Stimulated activated CD8-positive, alpha-beta memory T cell treated with anti-CD3 and anti-CD28 coated beads, Interleukin-12 subunit alpha, Interleukin-12 subunit beta, amount 100 ng/mL, for 24 hours (primary cell): ENCODE data around the gene FAM53B.
"Not testable (repeated sequence)": the region's sequence is repeated elsewhere in the genome, so short reads cannot be mapped to it uniquely, and the experiment has no call there.

Experiments used
- DNase-seq: peaks from one replicate; pipeline ENCODE4 v3.0.0-alpha.2; 2020; ENCODE audit errors: extremely low read depth

FAM53B gene

DNA sequence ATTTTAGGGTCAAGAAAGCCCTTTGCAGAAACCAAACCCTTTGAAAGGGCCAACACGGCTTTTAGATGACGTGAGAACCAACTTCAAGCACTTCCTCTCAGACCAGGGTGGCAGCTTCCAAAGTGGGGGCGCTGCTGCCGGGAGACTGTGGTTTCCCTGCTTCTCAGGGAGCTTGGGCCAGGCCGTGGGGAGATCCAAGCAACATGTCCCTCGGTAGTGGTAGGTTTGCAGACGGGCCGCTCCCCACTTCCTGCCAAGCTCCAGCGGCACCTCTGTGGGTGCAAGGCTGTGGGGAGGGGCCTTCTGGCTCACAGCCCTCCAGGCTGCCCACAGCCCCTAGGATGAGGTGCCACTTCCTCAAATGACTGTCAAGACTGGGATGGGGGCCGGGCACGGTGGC, 132.4 kb downstream of the FAM53B start:
- DNase-seq = no peak

DNA sequence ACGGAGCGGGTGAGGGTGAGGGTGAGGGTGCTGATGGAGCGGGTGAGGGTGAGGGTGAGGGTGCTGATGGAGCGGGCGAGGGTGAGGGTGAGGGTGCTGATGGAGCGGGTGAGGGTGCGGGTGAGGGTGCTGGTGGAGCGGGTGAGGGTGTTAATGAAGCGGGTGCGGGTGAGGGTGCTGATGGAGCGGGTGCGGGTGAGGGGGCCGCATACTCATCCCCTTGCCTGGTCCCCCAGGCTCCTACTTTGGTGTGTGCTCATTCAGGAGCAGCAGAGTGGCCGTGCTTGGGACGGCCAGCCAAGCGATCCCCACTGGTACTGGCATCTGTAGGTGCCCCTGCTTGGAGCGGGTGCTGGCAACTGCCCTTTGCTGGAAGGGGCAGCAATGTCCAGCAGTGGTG, 133.3 kb downstream of the FAM53B start:
- DNase-seq = not testable (repeated sequence)

DNA sequence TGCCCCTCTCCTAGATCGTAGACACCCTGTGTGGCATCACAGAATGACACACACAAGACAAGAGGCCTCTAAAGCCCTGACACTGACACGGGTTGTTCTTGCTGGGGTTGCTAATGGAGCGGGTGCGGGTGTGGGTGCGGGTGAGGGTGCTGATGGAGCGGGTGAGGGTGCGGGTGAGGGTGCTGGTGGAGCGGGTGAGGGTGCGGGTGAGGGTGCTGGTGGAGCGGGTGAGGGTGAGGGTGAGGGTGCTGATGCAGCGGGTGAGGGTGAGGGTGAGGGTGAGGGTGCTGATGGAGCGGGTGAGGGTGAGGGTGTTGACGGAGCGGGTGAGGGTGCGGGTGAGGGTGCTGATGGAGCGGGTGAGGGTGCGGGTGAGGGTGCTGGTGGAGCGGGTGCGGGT, 134.0 kb downstream of the FAM53B start:
- DNase-seq = not testable (repeated sequence)

GRCh38 chr10:124609698-124610097, 134.5 kb downstream of the FAM53B start:
- DNase-seq = no peak

GRCh38 chr10:124608093-124608721, 136.0 kb downstream of the FAM53B start:
- no peak for DNase-seq

DNA sequence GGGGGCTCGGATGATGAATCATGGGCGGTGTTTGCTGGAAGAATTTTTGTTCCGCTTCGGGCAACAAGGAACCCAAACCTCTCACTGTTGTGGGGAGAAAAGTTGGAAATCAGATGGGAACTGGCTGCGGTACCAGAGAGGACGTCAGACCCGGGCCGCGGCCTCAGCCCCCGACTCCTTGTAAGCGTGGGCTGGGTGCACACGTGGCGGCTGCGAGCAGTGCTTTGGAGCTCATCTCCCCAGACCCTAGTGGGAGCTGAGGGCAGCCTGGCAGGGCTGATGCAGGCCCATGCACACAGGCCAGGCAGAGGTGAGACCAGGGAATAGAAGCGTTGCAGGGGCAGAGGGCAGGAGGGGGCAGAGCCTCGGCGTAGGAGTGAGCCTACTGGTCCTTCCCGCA, 136.5 kb downstream of the FAM53B start:
- DNase-seq = no peak

GRCh38 chr10:124606822-124607221, 137.4 kb downstream of the FAM53B start:
- DNase-seq = no peak

DNA sequence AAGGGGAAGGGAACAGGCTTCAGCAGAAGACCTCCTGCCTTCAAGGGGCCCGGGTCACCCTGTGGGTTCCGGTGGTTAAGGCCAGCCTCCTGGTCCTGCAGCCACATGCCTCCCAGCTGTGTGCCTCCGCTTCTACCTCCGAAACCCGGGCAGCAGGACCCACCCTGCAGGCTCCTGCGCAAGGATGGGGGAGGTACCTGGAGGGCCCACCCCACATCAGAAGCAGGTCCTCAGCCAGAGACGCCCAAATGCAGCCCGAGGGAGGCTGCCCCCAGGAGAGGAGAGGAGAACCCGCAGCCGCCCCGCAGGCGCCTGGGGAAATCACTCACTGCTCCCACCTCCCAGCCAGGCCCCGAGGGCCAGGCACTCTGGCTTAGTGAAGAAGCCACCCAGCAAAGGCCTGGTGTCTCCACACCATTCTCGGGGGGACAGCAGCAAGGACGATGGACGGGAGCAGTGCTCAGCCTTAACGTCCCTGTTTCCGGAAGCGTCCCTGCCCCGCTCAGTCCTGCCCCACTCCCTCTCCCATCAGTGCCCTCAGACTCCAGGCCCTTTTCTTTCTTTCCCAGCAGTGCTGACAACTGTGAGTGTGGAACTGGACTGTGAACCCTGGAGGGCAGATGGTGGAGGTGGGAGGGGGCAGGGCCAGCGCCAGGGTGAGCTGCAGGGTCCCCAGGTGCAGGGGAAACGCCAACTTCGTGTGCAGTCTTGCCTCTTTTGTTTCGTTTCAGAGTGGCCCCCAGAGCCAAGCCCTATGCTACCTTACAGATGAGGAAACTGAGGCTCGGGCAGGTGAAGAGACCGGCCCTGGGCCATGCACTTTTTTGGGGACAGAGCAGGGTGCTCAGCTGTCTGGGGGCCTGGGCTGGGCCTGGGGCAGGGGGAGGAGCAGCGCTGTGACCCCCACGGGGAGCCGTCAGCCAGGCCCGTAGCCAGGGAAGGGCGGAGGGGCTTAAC, 138.0 kb downstream of the FAM53B start:
- no peak for DNase-seq

- no peak for DNase-seq
These were observed 138.7 kb downstream of the FAM53B start for GRCh38 chr10:124605481-124605855.

DNA sequence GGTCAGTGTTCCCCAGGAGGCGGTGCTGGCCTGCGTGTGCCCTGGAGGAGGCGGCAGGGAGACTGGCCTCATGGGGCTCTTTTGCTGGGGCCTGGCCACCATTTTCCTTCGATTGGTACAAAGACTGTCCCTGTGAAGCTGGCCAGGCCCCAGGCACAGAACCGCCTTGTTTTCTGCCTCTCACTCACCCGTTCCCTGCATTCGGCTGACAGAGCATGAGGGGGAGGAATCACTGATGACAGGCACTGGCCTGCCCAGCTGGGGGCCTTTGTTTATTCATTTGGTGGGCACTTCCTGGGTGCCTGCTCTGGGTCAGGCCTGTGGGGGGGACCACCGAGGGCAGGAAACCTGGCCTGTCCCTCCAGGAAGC, 139.2 kb downstream of the FAM53B start:
- no peak for DNase-seq

- DNase-seq = no peak
These were observed 139.8 kb downstream of the FAM53B start for GRCh38 chr10:124604214-124605000.

- no peak for DNase-seq
These were observed 140.6 kb downstream of the FAM53B start for GRCh38 chr10:124603376-124604213.

- no peak for DNase-seq
These were observed 141.4 kb downstream of the FAM53B start for GRCh38 chr10:124602646-124603365.

DNA sequence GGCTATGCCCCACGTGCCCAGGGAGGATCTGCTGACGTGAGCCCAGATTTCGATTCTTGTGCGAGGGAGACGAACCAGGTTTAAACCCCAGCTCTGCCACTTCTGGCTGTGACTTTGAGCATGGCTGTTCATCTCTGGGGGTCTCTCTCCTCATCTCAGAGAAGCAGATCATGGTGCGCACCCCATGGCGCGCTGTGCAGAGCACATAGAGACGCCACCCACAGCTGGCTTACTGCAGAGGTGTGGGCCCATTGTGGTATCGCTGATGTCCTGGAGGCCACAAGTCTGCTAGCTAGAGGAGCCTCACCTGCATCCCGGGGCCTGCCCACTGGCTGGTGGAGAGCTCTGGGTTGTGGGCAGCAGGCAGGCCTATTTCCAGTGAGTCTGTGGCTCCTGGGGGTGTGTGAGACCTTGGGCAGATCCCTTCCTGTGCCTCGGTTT, 142.0 kb downstream of the FAM53B start:
- DNase-seq = no peak

DNA sequence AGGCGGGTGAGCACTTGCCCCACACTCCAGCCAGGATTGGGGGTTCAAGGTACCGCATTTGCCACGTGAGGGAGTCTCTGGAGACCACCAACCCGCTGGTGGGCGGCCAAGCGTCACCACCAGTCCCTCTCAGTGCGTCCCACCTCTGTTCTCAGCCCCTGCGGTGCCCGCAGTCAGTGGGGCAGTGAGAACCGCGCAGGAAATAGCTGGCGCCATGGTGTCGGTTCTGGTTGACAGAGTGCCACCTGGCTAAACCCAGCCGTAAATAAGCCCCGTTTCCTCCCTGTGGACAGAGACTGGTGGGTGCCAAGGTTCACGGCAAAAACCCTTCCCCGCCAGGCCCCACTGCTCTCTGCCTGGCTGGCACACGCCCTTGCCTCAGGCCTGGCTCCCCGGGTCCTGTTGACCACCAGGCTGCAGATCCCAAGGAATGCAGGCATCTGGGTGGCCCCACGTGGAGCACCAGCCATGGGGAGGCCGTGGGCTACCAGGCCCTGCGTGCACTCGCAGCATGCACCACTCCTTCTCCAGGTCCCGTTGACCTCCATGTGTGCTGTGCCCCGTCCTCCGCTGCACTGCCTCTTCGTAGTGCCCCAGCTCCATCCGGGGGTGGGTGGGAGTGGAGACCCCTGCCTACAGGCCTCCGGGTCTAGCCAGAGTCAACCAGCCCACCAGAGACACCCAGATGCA, 142.6 kb downstream of the FAM53B start:
- DNase-seq = no peak

GRCh38 chr10:124601016-124601415, 143.2 kb downstream of the FAM53B start:
- no peak for DNase-seq

GRCh38 chr10:124600051-124600880, 143.9 kb downstream of the FAM53B start:
- no peak for DNase-seq

- DNase-seq = no peak
These were observed 144.6 kb downstream of the FAM53B start for GRCh38 chr10:124599588-124600050.
